ENCODE data around the gene KIRREL3.

The KIRREL3 gene

GRCh38 chr11:126861796-126862459 is 138.6 kb downstream of the KIRREL3 start:
- ChIA-PET CTCF (interaction anchor here (0.9 to 1.1 kb wide), 2 partner anchors 32 to 251 kb away, joined by 3 read pairs; no protein-coding TSS in a partner anchor), POLR2A (no interaction called here)
- no peak for TF ChIP-seq CTCF (IDR thresholded peaks at IDR 0.05; ENCODE audit: insufficient read depth, low read length, missing control alignments)
- DNase-seq (ENCODE audit: low read depth, low spot score), result no peak
- no peak overlapping the region for H3K4me3 ChIP-seq (ENCODE audit: low read depth, low read length)

- CTCF ChIA-PET, result interaction anchor here (0.7 to 1.8 kb wide), 4 partner anchors 11 to 128 kb away, joined by 3 to 5 read pairs (median 3); no protein-coding TSS in a partner anchor
- no peak for TF ChIP-seq CTCF (IDR thresholded peaks at IDR 0.05; ENCODE audit: insufficient read depth, low read length, missing control alignments)
Measured at GRCh38 chr11:126857860-126858808, 142.4 kb downstream of the KIRREL3 start.

GRCh38 chr11:126855536-126855935 is 145.0 kb downstream of the KIRREL3 start:
- TF ChIP-seq CTCF (IDR thresholded peaks at IDR 0.05; ENCODE audit: insufficient read depth, low read length, missing control alignments), result no peak
- no peak overlapping the region for H3K4me3 ChIP-seq (ENCODE audit: low read depth, low read length)
- POLR2A ChIA-PET, result no interaction called here
- no peak for DNase-seq (ENCODE audit: low read depth, low spot score)
- CTCF ChIA-PET, result no interaction called here

More at GRCh38 chr11:126857860-126858808, 142.4 kb downstream of the KIRREL3 start:
- POLR2A ChIA-PET, result no interaction called here
- H3K4me3 ChIP-seq (ENCODE audit: low read depth, low read length), result no peak overlapping the region
- no peak for DNase-seq (ENCODE audit: low read depth, low spot score)

- ChIA-PET POLR2A (no interaction called here), CTCF (no interaction called here)
- DNase-seq (ENCODE audit: low read depth, low spot score), result no peak
- H3K4me3 ChIP-seq (ENCODE audit: low read depth, low read length), result no peak overlapping the region
- no peak for TF ChIP-seq CTCF (IDR thresholded peaks at IDR 0.05; ENCODE audit: insufficient read depth, low read length, missing control alignments)
Measured at GRCh38 chr11:126853732-126854131, 146.8 kb downstream of the KIRREL3 start.

- DNase-seq (ENCODE audit: low read depth, low spot score), result no peak
- H3K4me3 ChIP-seq (ENCODE audit: low read depth, low read length), result no peak overlapping the region
- CTCF ChIA-PET, result interaction anchor here (1.7 to 2.3 kb wide), 2 partner anchors 30 to 146 kb away, joined by 5 to 7 read pairs; no protein-coding TSS in a partner anchor
- no peak for TF ChIP-seq CTCF (IDR thresholded peaks at IDR 0.05; ENCODE audit: insufficient read depth, low read length, missing control alignments)
- POLR2A ChIA-PET, result interaction anchor here (0.6 kb wide), 1 partner anchor 18 kb away, joined by 3 read pairs; no protein-coding TSS in a partner anchor
Measured at GRCh38 chr11:126844789-126845188, 155.8 kb downstream of the KIRREL3 start.

- H3K4me3 ChIP-seq (ENCODE audit: low read depth, low read length), result no peak overlapping the region
- DNase-seq (ENCODE audit: low read depth, low spot score), result no peak
- CTCF ChIA-PET, result no interaction called here
- no peak for TF ChIP-seq CTCF (IDR thresholded peaks at IDR 0.05; ENCODE audit: insufficient read depth, low read length, missing control alignments)
- POLR2A ChIA-PET, result no interaction called here
Measured at GRCh38 chr11:126843096-126843495, 157.5 kb downstream of the KIRREL3 start.
